ENCODE data around the gene TAF1L.
"Not testable (repeated sequence)": the region's sequence is repeated elsewhere in the genome, so short reads cannot be mapped to it uniquely, and the experiment has no call there.

The TAF1L gene, protein sequence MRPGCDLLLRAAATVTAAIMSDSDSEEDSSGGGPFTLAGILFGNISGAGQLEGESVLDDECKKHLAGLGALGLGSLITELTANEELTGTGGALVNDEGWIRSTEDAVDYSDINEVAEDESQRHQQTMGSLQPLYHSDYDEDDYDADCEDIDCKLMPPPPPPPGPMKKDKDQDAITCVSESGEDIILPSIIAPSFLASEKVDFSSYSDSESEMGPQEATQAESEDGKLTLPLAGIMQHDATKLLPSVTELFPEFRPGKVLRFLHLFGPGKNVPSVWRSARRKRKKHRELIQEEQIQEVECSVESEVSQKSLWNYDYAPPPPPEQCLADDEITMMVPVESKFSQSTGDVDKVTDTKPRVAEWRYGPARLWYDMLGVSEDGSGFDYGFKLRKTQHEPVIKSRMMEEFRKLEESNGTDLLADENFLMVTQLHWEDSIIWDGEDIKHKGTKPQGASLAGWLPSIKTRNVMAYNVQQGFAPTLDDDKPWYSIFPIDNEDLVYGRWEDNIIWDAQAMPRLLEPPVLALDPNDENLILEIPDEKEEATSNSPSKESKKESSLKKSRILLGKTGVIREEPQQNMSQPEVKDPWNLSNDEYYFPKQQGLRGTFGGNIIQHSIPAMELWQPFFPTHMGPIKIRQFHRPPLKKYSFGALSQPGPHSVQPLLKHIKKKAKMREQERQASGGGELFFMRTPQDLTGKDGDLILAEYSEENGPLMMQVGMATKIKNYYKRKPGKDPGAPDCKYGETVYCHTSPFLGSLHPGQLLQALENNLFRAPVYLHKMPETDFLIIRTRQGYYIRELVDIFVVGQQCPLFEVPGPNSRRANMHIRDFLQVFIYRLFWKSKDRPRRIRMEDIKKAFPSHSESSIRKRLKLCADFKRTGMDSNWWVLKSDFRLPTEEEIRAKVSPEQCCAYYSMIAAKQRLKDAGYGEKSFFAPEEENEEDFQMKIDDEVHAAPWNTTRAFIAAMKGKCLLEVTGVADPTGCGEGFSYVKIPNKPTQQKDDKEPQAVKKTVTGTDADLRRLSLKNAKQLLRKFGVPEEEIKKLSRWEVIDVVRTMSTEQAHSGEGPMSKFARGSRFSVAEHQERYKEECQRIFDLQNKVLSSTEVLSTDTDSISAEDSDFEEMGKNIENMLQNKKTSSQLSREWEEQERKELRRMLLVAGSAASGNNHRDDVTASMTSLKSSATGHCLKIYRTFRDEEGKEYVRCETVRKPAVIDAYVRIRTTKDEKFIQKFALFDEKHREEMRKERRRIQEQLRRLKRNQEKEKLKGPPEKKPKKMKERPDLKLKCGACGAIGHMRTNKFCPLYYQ (N-terminal part only)

DNA sequence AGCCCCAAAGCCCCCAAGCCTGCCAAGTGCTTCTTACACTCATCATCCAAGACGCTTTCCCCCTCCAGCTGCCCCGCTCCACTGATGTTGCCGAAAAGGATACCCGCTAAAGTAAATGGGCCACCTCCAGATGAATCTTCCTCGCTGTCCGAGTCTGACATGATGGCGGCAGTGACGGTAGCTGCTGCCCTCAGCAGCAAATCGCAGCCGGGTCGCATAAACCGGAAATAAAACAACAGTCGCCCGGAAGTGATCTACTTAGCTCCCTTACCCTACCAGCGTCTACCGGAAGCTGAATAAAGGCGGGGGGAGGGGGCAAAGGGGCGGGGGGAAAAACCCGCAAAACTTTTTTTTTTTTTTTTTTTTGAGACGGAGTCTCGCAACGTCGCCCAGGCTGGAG lies at the start of gene TAF1L:
TSS of gene TAF1L (minus strand) at position 308 of the 400 bp plus-strand sequence. CDS start at position 218, 90 bp downstream.
- no peak for DNase-seq

GRCh38 chr9:32681751-32682150 lies 46.3 kb upstream of the TAF1L start:
- DNase-seq, result no peak

- DNase-seq, result no peak
Observed at GRCh38 chr9:32677931-32678330, 42.5 kb upstream of the TAF1L start.

DNA sequence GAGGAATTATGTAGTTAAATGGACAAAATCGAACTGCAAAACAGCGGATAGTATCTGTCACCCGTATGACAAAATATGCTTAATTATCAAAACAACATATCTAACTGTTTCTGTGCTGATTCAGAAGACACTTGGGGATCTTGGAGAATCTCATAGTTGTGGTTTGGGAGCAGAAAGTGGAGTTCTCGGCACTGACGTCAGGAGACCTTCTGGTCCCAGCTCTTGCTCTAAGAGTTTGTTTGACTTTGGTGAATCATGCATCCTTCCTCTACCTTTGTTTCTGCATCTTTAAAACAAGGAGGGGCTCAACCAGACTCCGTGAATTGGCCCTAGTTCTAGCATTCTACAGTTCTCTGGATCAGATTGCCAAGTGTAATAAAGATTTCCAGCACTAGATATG lies 37.0 kb upstream of the TAF1L start:
- no peak for DNase-seq

GRCh38 chr9:32671333-32671732 lies 35.9 kb upstream of the TAF1L start:
- DNase-seq, result no peak

DNA sequence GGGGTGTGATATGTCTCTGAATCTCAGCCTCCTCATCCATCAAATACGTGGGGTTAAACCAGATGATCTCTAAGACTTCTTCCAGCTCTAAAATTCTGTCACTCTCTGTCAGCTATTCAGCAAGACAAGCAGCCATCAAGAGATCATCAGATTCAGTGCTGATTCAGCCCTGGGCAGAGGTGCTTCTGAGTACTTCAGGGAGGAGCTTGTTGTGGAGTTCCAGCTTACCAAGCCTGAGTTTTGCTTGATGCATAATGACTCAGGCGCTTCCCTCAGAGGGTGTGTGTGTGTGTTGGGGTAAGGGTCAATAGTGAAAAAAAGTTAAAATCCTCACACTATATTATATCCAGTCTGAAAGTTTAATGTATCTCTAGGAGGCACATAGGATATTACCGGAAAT lies 29.6 kb upstream of the TAF1L start:
- DNase-seq, result no peak

DNA sequence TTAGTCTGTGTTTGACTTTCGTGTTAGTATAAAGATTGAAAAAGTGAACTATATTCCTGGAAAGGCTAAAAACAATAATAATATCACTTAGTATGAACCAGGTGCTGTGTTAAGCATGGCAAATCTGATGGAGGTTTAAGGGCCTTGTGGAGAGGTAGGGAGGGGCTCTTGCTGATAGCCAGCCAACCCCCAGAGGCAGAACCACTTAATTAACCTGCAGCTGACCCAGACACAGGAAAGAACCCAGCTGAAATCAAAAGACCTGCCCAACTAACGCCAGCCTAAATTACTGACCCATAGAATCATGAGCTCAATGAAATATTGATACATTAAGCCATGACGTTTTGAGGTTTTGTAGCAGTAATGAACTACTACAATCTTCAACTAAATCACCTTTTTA lies 28.3 kb upstream of the TAF1L start:
- no peak for DNase-seq

- no peak for DNase-seq
Observed at GRCh38 chr9:32647671-32648070, 12.2 kb upstream of the TAF1L start.

DNA sequence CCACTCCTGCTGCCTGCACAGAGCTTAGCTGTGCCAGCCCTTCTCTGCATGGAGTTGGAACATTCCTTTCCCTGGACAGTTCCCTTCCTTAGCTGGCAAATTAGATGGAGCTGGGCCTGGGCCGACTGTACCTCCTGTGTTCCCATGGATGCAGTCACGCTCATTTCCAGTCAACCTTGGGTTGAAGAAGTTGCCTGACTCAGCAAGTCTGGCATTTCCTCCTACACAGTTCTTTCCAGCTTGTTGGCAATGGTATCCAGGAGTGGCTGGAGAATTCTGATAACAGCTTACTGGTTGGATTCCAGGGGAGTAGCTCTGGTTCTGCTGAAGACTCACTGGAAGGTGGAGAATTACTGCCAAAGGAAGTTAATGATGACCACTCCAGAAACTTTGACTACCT lies 9.2 kb upstream of the TAF1L start:
- DNase-seq, result no peak

- DNase-seq, result not testable (repeated sequence)
Observed at GRCh38 chr9:32633151-32633550, 2.3 kb downstream of the TAF1L start.

- DNase-seq, result no peak
Observed at GRCh38 chr9:32631991-32632390, 3.5 kb downstream of the TAF1L start.

DNA sequence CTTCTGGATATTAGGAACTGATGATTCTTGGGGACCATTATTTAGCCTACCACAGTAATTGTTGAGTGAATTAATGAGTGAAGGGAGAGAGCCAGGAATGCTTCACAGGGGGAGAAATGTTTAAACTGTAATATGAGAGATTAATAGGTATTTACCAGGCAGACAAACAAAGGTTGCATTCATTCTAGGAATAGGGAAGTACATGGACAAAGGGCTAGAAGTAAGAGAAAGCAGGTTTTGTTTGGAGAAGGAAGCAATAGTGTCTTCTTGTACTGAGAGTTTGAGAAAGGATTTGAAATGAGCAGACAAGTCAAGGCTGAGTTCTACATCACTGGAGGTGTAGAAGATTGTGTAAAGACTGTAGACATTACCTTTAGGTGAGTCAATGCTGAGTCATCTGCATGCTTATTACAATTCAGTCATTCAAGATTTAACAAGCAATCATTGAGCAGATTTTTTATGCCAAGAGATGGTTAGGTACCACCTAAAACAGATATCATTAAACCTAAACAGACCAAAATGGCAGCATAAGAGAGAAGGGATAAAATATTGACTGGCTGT lies 8.0 kb downstream of the TAF1L start:
- no peak for DNase-seq

DNA sequence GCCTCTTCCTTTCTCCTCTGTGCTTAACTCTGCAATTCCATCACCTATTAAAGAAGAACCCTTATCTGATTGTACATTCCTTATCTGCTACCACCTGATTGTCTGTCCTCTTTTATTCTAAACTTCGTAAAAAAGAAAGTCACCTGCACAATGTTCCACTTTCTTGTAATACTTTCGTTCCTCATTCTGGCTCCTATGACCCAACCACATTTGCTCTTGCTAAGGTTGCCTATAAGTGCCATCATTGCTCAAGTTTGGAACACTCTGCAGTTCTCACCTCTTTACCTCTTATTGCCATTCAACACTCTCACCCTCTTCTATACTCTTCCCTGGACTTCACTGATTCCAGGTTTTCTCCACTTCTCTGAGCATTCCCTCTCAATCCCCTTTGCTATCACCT lies 10.1 kb downstream of the TAF1L start:
- no peak for DNase-seq

- DNase-seq, result no peak
Observed at GRCh38 chr9:32622948-32623347, 12.5 kb downstream of the TAF1L start.

DNA sequence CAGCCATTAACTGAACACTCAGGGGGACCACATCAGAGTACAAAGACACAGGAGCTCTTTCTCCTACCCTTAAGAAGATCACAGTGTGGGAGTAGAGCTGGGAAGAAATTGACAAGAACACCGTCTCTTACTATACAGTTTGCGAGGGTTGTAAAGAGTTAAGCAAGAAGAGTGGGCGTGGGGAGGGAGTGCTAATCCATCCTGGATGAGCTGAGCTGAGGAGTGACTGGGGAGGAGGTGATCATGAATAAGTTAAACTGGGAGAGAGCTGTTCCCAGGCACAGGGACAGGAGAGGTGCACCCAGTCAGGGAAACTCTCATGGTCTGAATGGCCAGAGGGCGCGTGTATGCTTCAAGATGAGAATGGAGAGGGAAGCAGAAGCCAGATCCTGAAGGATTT lies 17.2 kb downstream of the TAF1L start:
- DNase-seq, result no peak

- DNase-seq, result no peak
Observed at GRCh38 chr9:32606811-32607210, 28.7 kb downstream of the TAF1L start.

GRCh38 chr9:32603914-32604852 lies 31.3 kb downstream of the TAF1L start:
- DNase-seq, result no peak

DNA sequence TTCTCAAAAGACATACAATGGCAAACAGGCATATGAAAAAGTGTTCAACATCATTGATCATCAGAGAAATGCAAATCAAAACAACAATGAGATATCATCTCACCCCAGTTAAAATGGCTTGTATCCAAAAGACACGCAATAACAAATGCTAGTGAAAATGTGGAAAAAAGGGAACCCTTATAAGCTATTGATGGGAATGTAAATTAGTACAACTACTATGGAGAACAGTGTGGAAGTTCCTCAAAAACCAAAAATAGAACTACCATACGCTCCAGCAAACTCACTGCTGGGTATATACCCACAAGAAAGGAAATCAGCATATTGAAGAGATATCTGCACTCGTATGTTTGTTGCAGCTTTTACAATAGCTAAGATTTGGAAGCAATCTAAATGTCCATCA lies 36.4 kb downstream of the TAF1L start:
- DNase-seq, result not testable (repeated sequence)

DNA sequence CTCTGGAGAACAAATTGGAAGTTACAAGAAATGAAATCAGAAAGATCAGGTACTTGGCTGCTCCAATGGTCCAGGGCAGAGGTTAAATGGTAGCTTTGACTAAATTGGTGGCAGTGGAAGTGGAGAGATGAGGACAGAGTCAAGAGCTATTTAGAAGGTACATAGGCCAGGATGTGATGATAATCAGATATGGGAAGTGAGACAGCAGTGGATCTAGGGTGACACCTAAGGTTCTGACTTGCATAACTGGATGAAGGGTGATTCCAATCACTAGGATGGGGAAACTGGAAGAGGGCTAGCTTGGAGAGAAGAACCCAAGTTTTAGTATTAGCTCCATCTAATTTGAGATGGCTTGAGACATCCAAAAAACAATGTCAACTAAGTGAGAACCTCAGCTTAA lies 38.5 kb downstream of the TAF1L start:
- no peak for DNase-seq

DNA sequence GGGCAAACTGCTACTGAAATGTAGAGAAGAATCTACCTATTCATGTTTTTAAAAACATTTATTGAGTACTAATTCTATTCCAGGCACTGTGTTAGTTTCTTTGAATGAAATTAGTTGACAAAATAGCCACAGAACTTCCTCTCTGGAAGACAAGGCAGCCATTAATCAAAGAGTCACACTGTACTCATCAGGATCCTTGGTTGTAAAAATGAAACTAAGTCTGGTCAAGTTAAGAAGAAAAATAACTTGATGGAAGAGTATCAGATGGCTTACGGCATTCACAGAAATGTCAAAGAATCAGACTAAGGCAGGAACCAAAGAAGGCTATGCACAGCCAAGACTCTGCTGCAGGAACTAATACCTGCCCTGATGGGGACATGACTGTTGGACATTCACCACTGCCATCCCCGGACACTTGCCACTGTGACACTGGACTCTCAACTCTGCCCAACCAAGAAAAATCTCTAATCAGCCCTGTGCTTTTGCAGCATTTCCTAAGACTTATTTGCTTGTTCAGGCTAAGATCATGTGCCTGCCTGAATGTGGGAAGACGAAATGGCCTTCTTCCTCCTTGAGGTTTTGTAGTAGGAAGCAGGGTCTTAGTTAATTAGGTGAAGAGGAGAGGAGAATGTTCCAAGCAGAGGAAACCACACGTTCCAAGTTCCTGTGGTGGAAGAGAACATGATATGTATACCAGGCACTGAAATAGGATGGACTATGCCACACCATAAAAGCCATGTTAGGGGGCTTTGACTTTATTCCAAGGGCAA lies 39.2 kb downstream of the TAF1L start:
- no peak for DNase-seq

DNA sequence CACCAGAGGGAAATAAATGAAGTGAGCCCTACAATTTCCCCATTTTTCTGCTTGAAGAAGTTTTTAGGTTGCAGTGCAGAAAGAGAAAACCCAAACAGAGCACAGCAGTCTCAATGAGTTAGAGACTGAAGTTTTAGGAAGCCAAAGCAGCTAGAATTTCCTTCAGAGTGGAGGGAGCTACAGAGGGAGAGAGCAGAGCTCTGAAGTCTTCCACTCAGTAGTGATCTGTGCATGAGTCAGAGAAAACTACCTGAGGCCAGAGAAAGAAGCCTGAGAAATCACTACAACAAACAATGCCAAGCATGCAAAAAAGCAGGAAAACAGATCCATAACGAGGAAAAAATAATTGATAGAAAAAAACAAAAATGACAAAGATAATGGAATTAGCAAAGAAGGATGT lies 44.6 kb downstream of the TAF1L start:
- DNase-seq, result no peak
